HEK293 (cell line): ENCODE data around the gene TAF12.
A peak's percentile ranks its signal among the peaks of the same experiment; 100 is the strongest.

Source experiments
- CTCF ChIA-PET: fragments of 350-600 bp; formaldehyde crosslinking; extraction: SDS; loops from one replicate; lab custom pipeline; 2021; ENCODE audit warnings: antibody characterized with exemption; lab: Yijun Ruan, JAX
- POLR2A ChIA-PET: fragments of 300-600 bp; formaldehyde crosslinking; extraction: SDS; loops from one replicate; lab custom pipeline; 2020; ENCODE audit warnings: antibody characterized with exemption, inconsistent platforms; lab: Yijun Ruan, JAX
- H3K27ac ChIP-seq: fragments of 200-500 bp; sonication (Bioruptor generic); 2 replicates; pipeline ENCODE4 v1.5.1; 2014; ENCODE audit warnings: low read depth, low read length, control low read depth, inconsistent platforms; ENCODE audit errors: extremely low read depth
- H3K36me3 ChIP-seq, 2 experiments: fragments of 200-500 bp in 1 of 2; sonication (Bioruptor generic) in 1 of 2; 1 replicate in 1 of 2; 2 replicates in 1 of 2; pipeline ENCODE4 v1.5.1; 2014 to 2017; ENCODE audit warnings: inconsistent platforms in 2 of 2, low read length in 2 of 2; ENCODE audit not compliant: control insufficient read depth in 2 of 2, insufficient read depth in 1 of 2
- H3K4me1 ChIP-seq: fragments of 200-500 bp; sonication (Bioruptor generic); 2 replicates; pipeline ENCODE4 v1.5.1; 2014; ENCODE audit warnings: mild to moderate bottlenecking, low read length, inconsistent platforms; ENCODE audit not compliant: control insufficient read depth, insufficient read depth
- H3K4me3 ChIP-seq: 2 replicates; pipeline ENCODE4 v1.5.1; 2011; ENCODE audit warnings: low read depth, mild to moderate bottlenecking, control low read depth, low read length, moderate library complexity
- H3K9me3 ChIP-seq: fragments of 200-500 bp; sonication (Bioruptor generic); 2 replicates; pipeline ENCODE4 v1.5.1; 2014; ENCODE audit warnings: low read depth, low read length, inconsistent platforms; ENCODE audit not compliant: control insufficient read depth, insufficient read depth
- GLI4 ChIP-seq: fragments of 450-650 bp; formaldehyde crosslinking; IDR thresholded peaks from 2 replicates; pipeline ENCODE4 v1.5.1; 2016; ENCODE audit warnings: missing biosample characterization, missing genetic modification characterization
- KLF10 ChIP-seq: fragments of 450-650 bp; IDR thresholded peaks from 2 replicates; pipeline ENCODE4 v1.5.1; 2018; ENCODE audit warnings: missing biosample characterization, mild to moderate bottlenecking, missing genetic modification characterization
- KLF7 ChIP-seq: fragments of 450-650 bp; formaldehyde crosslinking; IDR thresholded peaks from 2 replicates; pipeline ENCODE4 v1.5.1; 2016; ENCODE audit warnings: missing biosample characterization, missing genetic modification characterization, borderline replicate concordance
- KLF9 ChIP-seq: fragments of 450-650 bp; formaldehyde crosslinking; IDR thresholded peaks from 2 replicates; pipeline ENCODE4 v1.5.1; 2016; ENCODE audit warnings: missing biosample characterization, missing genetic modification characterization, low read depth
- SP2 ChIP-seq: fragments of 450-650 bp; formaldehyde crosslinking; IDR thresholded peaks from 2 replicates; pipeline ENCODE4 v1.5.1; 2016; ENCODE audit warnings: missing biosample characterization, missing genetic modification characterization
- SP7 ChIP-seq: fragments of 450-650 bp; formaldehyde crosslinking; IDR thresholded peaks from 2 replicates; pipeline ENCODE4 v1.5.1; 2016; ENCODE audit warnings: missing biosample characterization, missing genetic modification characterization
- ZEB2 ChIP-seq: fragments of 450-650 bp; formaldehyde crosslinking; IDR thresholded peaks from 2 replicates; pipeline ENCODE4 v1.5.1; 2016; ENCODE audit warnings: missing biosample characterization, missing genetic modification characterization
- ZIC2 ChIP-seq: fragments of 450-650 bp; formaldehyde crosslinking; IDR thresholded peaks from 2 replicates; pipeline ENCODE4 v1.5.1; 2016; ENCODE audit warnings: missing biosample characterization, missing genetic modification characterization
- ZNF138 ChIP-seq: fragments of 450-650 bp; formaldehyde crosslinking; IDR thresholded peaks from 2 replicates; pipeline ENCODE4 v1.5.1; 2016; ENCODE audit warnings: missing biosample characterization, missing genetic modification characterization, borderline replicate concordance
- ZNF174 ChIP-seq: fragments of 450-650 bp; formaldehyde crosslinking; IDR thresholded peaks from 2 replicates; pipeline ENCODE4 v1.5.0; 2017; ENCODE audit warnings: missing biosample characterization, mild to moderate bottlenecking, missing genetic modification characterization
- ZNF175 ChIP-seq: fragments of 450-650 bp; formaldehyde crosslinking; IDR thresholded peaks from 2 replicates; pipeline ENCODE4 v1.5.1; 2016; ENCODE audit warnings: missing biosample characterization, missing genetic modification characterization
- ZNF184 ChIP-seq: fragments of 450-650 bp; IDR thresholded peaks from 2 replicates; pipeline ENCODE4 v1.5.1; 2018; ENCODE audit warnings: missing biosample characterization, mild to moderate bottlenecking, missing genetic modification characterization
- ZNF19 ChIP-seq: fragments of 450-650 bp; formaldehyde crosslinking; IDR thresholded peaks from 2 replicates; pipeline ENCODE4; 2016; ENCODE audit warnings: missing biosample characterization, missing genetic modification characterization, low read depth
- ZNF223 ChIP-seq: fragments of 450-650 bp; formaldehyde crosslinking; IDR thresholded peaks from 2 replicates; pipeline ENCODE4 v1.5.1; 2016; ENCODE audit warnings: missing biosample characterization, missing genetic modification characterization
- ZNF266 ChIP-seq: fragments of 450-650 bp; formaldehyde crosslinking; IDR thresholded peaks from 2 replicates; pipeline ENCODE4 v1.5.1; 2016; ENCODE audit warnings: missing biosample characterization, missing genetic modification characterization, low read depth
- ZNF292 ChIP-seq: fragments of 450-650 bp; formaldehyde crosslinking; IDR thresholded peaks from 2 replicates; pipeline ENCODE4 v1.5.1; 2016; ENCODE audit warnings: low read depth, missing biosample characterization, missing genetic modification characterization, borderline replicate concordance
- ZNF302 ChIP-seq: fragments of 450-650 bp; formaldehyde crosslinking; IDR thresholded peaks from 2 replicates; pipeline ENCODE4 v1.5.1; 2016; ENCODE audit warnings: missing biosample characterization, missing genetic modification characterization, low read depth
- ZNF311 ChIP-seq: fragments of 450-650 bp; formaldehyde crosslinking; IDR thresholded peaks from 2 replicates; pipeline ENCODE4 v1.5.1; 2017; ENCODE audit warnings: missing biosample characterization, missing genetic modification characterization, borderline replicate concordance
- ZNF423 ChIP-seq: fragments of 450-650 bp; formaldehyde crosslinking; IDR thresholded peaks from 2 replicates; pipeline ENCODE4 v1.5.1; 2016; ENCODE audit warnings: missing biosample characterization, missing genetic modification characterization
- ZNF501 ChIP-seq: fragments of 450-650 bp; formaldehyde crosslinking; IDR thresholded peaks from 2 replicates; pipeline ENCODE4 v1.5.1; 2016; ENCODE audit warnings: missing biosample characterization, missing genetic modification characterization
- ZNF585B ChIP-seq: fragments of 450-650 bp; formaldehyde crosslinking; IDR thresholded peaks from 2 replicates; pipeline ENCODE4 v1.5.1; 2016; ENCODE audit warnings: missing biosample characterization, missing genetic modification characterization
- ZNF747 ChIP-seq: fragments of 450-650 bp; formaldehyde crosslinking; IDR thresholded peaks from 2 replicates; pipeline ENCODE4 v1.5.1; 2016; ENCODE audit warnings: missing biosample characterization, missing genetic modification characterization
- ZNF777 ChIP-seq: fragments of 450-650 bp; formaldehyde crosslinking; IDR thresholded peaks from 2 replicates; pipeline ENCODE4 v1.5.1; 2017; ENCODE audit warnings: missing biosample characterization, missing genetic modification characterization, borderline replicate concordance
- ZNF830 ChIP-seq: fragments of 450-650 bp; IDR thresholded peaks from 2 replicates; pipeline ENCODE4 v1.5.0; 2018; ENCODE audit warnings: missing biosample characterization, missing genetic modification characterization, low read depth, mild to moderate bottlenecking, moderate library complexity
- TF ChIP-seq, protein P1 (sequence below): fragments of 450-650 bp; formaldehyde crosslinking; IDR thresholded peaks from 2 replicates; pipeline ENCODE4 v1.5.1; 2016; ENCODE audit warnings: missing biosample characterization, missing genetic modification characterization
- TF ChIP-seq, protein P2 (sequence below): fragments of 450-650 bp; formaldehyde crosslinking; IDR thresholded peaks from 2 replicates; pipeline ENCODE4 v1.5.1; 2017; ENCODE audit warnings: missing biosample characterization, missing genetic modification characterization
- TF ChIP-seq, protein P3 (sequence below): fragments of 450-650 bp; formaldehyde crosslinking; IDR thresholded peaks from 2 replicates; pipeline ENCODE4; 2016; ENCODE audit warnings: missing biosample characterization, missing genetic modification characterization
- TF ChIP-seq, protein P4 (sequence below): fragments of 450-650 bp; formaldehyde crosslinking; IDR thresholded peaks from 2 replicates; pipeline ENCODE4 v1.5.1; 2017; ENCODE audit warnings: missing biosample characterization, missing genetic modification characterization

Gene TAF12

DNA sequence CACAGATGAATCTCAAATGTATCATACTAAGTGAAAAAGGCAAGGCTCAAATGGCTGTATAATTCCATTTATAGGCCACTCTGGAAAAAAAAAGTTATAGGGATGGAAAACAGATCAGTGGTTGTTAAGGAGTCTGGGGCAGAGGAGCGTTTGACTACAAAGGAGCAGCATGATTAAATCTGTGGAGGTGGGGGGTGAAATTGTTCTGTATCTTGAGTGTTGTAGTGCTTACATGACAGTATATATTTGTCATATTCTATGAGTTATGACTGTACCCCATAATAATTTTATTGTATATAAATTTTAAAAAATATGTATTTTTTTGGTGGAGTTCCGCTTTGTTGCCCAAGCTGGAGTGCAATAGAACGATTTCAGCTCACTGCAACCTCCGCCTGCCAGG lies 10.3 kb downstream of the TAF12 start (continued):
- TF ChIP-seq KLF9 (tag by site-specific recombination) (no peak), ZNF292 (tag by site-specific recombination) (no peak), SP2 (tag by site-specific recombination) (no peak), ZNF423 (tag by site-specific recombination) (no peak), ZNF501 (tag by site-specific recombination) (no peak)
- TF ChIP-seq, all 188 proteins: peak for 0

DNA sequence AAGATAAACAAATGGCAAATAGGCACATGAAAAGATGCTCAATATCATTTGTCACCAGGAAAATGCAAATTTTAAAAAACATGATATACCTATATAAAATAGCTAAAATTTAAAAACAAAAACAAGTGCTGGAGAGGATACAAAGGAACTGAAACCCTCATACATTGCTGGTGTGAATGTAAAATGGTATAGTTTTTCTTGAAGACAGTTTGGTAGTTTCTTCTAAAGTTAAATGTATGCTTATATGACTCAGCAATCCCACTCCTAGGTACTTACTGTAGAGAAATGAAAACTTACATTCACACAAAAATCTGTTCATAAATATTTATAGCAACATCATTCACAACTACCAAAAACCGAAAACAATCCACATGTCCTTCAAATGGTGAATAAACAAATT lies 11.2 kb downstream of the TAF12 start:
- POLR2A ChIA-PET = no interaction called here

DNA sequence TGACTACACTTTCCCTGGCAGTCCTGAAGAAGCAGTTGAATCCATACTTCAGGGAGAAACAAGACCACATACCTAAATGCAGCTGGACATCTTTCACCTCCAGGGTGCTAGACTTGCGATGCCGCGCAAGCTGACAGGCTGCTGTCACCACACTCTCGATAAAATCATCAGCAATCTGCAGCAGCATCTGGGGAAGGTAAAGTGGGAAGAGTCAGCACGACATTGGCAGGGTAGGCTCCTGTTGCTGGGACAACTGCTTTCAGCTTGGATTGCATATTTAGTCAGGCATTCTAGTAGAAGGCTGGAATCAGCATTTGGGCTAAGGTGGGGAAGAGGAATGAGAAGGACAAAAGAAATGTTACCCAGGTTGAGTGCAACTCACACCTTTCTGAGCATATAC lies 29.7 kb downstream of the TAF12 start:
- TF ChIP-seq ZNF830 (no peak), ZNF174 (tag by site-specific recombination) (no peak), SP7 (tag by site-specific recombination) (no peak), GLI4 (tag by site-specific recombination) (no peak), ZIC2 (tag by site-specific recombination) (no peak), KLF10 (tag by site-specific recombination) (no peak), ZNF585B (tag by site-specific recombination) (no peak), ZNF223 (no peak), KLF7 (tag by site-specific recombination) (no peak), ZNF175 (tag by site-specific recombination) (no peak), ZNF266 (tag by site-specific recombination) (no peak), ZNF138 (no peak), ZEB2 (no peak), ZNF19 (tag by site-specific recombination) (no peak), ZNF747 (tag by site-specific recombination) (no peak), ZNF777 (no peak), ZNF311 (no peak)
- TF ChIP-seq, protein P1, sequence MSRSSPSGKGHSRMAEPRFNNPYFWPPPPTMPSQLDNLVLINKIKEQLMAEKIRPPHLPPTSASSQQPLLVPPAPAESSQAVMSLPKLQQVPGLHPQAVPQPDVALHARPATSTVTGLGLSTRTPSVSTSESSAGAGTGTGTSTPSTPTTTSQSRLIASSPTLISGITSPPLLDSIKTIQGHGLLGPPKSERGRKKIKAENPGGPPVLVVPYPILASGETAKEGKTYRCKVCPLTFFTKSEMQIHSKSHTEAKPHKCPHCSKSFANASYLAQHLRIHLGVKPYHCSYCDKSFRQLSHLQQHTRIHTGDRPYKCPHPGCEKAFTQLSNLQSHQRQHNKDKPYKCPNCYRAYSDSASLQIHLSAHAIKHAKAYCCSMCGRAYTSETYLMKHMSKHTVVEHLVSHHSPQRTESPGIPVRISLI = no peak
- TF ChIP-seq, protein P2, sequence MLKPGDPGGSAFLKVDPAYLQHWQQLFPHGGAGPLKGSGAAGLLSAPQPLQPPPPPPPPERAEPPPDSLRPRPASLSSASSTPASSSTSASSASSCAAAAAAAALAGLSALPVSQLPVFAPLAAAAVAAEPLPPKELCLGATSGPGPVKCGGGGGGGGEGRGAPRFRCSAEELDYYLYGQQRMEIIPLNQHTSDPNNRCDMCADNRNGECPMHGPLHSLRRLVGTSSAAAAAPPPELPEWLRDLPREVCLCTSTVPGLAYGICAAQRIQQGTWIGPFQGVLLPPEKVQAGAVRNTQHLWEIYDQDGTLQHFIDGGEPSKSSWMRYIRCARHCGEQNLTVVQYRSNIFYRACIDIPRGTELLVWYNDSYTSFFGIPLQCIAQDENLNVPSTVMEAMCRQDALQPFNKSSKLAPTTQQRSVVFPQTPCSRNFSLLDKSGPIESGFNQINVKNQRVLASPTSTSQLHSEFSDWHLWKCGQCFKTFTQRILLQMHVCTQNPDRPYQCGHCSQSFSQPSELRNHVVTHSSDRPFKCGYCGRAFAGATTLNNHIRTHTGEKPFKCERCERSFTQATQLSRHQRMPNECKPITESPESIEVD = no peak
- TF ChIP-seq, protein P3, sequence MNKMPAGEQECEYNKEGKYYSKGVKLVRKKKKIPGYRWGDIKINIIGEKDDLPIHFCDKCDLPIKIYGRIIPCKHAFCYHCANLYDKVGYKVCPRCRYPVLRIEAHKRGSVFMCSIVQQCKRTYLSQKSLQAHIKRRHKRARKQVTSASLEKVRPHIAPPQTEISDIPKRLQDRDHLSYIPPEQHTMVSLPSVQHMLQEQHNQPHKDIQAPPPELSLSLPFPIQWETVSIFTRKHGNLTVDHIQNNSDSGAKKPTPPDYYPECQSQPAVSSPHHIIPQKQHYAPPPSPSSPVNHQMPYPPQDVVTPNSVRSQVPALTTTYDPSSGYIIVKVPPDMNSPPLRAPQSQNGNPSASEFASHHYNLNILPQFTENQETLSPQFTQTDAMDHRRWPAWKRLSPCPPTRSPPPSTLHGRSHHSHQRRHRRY (tag by site-specific recombination) = no peak
- H3K9me3 ChIP-seq = no peaks in the 10 kb centered on the region
- H3K4me3 ChIP-seq = no peak overlapping the region
- CTCF ChIA-PET = interaction anchor here (0.6 to 1.2 kb wide), 2 partner anchors 264 to 502 kb away, joined by 3 to 4 read pairs; no protein-coding TSS in a partner anchor
- no peak overlapping the region for H3K27ac ChIP-seq
- H3K36me3 ChIP-seq = peaks cover 8 to 69% of the 10 kb centered on the region in 2 experiments
- no peaks in the 10 kb centered on the region for H3K4me1 ChIP-seq
- POLR2A ChIA-PET = no interaction called here

More for the DNA sequence above, 11.2 kb downstream of the TAF12 start:
- Histone ChIP-seq H3K27ac (no peak overlapping the region), H3K4me3 (no peak overlapping the region), H3K36me3 (no peaks in the 10 kb centered on the region; a peak in 1 of 3 replicates), H3K4me1 (no peaks in the 10 kb centered on the region), H3K9me3 (no peaks in the 10 kb centered on the region)
- no peak for TF ChIP-seq ZNF302 (tag by site-specific recombination)
- TF ChIP-seq, protein P4, sequence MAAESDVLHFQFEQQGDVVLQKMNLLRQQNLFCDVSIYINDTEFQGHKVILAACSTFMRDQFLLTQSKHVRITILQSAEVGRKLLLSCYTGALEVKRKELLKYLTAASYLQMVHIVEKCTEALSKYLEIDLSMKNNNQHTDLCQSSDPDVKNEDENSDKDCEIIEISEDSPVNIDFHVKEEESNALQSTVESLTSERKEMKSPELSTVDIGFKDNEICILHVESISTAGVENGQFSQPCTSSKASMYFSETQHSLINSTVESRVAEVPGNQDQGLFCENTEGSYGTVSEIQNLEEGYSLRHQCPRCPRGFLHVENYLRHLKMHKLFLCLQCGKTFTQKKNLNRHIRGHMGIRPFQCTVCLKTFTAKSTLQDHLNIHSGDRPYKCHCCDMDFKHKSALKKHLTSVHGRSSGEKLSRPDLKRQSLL (tag by site-specific recombination) = no peak
- TF ChIP-seq ZNF184 (tag by site-specific recombination) = peak; percentile 82
- CTCF ChIA-PET = interaction anchor here (0.6 to 0.7 kb wide), 2 partner anchors 107 to 262 kb away, joined by 3 to 4 read pairs; partner anchors contain the start of gene PHACTR4
